Hematopoietic multipotent progenitor cell treated with erythropoietin and hydrocortisone succinate and interleukin-3 and kit ligand, for 15 days (in vitro differentiated cells): ENCODE results near the gene GRB10.

Source experiments
- DNase-seq: peaks from one replicate; pipeline ENCODE4 v3.0.0-alpha.2; 2015; ENCODE audit warnings: low spot score

Gene GRB10

DNA sequence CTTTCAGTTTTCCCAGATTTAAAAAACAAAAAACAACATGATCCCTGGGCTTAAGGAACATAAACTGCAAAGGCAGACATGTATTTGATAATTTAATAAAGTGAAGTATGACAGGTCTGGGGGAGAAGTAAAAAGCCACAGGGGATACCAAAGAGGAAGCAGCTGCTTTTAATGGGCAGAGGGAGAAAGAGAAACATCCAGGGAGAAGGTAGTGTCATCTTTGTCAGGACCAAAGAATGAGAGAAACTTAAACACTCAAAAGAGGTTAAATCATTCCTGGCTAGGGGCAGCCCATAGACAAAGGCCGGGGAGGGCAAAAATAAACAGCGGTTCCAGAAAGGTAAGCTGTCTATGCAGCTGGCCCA, 94.5 kb downstream of the GRB10 start:
- DNase-seq = no peak

- DNase-seq = no peak
These were observed 95.0 kb downstream of the GRB10 start for GRCh38 chr7:50687575-50688225.

DNA sequence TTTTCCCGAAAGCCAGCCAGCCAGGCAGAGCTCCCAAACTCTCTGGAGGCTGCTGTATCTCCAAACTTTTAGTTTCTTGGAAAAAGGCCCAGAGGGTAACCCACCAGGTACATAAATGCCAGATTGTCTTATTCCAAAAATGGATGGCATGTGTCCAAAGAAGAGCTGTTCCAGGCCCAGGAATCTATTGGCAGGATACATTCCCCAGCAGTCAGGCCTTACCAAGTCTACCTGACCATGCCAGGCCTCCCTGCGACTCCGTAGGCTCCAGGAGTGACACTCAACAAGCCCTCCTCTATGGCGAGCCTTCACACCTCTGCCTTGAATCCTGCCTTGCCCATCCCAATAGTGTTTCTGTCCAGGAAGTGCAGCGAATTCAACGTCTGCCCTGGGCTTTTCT, 95.6 kb downstream of the GRB10 start:
- no peak for DNase-seq

GRCh38 chr7:50685135-50686065, 97.3 kb downstream of the GRB10 start:
- no peak for DNase-seq

DNA sequence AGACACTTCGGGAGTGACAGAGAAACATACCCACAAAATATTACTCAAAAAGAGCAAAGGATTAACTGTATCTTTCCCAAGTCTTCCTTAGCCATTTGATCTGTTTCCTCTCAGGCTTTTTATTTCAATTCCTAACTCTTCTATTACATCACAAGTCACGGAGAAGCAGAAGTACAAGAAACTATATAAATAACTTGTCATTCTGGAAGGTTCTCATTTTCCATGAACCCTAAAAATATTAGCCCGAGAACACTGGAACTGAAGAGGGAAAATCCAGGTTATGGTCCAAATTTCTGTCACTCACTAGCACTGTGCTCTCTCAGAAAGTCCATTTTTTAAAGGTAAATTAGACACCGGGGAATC, 98.0 kb downstream of the GRB10 start:
- DNase-seq = no peak

- DNase-seq = no peak
These were observed 98.5 kb downstream of the GRB10 start for GRCh38 chr7:50684011-50684712.

- DNase-seq = no peak
These were observed 100.1 kb downstream of the GRB10 start for GRCh38 chr7:50682573-50682972.

DNA sequence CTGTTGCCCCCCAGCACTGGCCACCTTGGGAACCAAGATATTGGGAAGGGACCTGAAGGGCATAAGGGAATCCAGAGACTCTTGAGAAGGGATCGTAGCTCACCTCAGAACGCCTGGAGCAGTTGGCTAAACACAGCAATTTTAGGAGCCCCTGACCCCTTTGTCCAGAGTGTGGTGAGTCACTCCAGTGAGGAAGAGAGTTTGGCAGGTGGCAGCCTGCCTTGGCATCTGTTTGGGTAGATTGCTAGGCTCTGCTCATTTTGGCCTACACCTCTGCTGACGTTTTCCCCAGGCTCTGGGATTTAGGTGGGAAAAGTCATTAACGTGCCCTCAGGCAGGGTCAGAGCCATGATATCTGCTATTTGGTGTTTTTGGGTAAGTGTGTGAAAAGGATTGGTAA, 100.6 kb downstream of the GRB10 start:
- no peak for DNase-seq

- no peak for DNase-seq
These were observed 101.2 kb downstream of the GRB10 start for GRCh38 chr7:50681432-50682045.

- peak; percentile 37 for DNase-seq
These were observed 103.3 kb downstream of the GRB10 start for GRCh38 chr7:50679218-50680007.

DNA sequence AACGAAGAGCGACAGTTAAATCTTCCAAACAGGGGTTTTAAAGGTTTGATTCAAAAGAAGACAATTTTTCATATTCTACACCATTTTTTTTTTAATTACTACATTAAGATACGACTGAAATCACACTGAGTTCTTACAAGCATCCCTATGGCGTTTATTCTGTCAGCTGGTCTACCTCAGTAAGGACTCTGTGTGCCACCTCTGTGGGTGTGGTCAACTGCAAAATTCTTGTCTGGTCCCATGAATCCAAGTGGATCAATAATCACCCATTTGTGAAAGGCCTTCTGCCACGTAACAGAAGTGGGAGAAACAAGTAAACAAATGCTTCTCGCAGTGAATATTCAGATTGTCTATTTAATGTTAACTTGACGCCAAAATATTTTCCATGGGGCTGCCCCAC, 104.1 kb downstream of the GRB10 start:
- DNase-seq = no peak

- DNase-seq = no peak
These were observed 105.1 kb downstream of the GRB10 start for GRCh38 chr7:50677638-50677996.

GRCh38 chr7:50676740-50677637, 105.7 kb downstream of the GRB10 start:
- DNase-seq = no peak

DNA sequence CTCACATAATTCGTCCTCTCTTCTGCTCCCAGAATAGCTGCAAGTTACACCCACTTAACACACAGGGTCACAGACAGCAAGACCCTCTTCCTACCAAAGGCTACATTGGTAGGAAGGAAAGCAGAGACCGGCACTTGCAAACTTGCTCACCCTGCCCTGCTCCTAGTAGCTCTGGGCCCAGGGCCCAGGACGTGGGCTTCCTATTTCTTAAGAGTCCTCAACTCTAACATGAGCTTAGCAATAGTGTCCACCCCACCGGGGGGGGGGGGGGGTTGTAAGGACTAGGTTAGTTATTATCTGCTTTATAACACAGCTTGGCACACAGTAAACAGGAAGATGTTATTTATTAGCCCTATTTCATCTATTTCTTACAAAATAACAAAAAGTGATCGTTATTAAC, 106.6 kb downstream of the GRB10 start:
- no peak for DNase-seq

GRCh38 chr7:50674896-50675835, 107.5 kb downstream of the GRB10 start:
- no peak for DNase-seq

DNA sequence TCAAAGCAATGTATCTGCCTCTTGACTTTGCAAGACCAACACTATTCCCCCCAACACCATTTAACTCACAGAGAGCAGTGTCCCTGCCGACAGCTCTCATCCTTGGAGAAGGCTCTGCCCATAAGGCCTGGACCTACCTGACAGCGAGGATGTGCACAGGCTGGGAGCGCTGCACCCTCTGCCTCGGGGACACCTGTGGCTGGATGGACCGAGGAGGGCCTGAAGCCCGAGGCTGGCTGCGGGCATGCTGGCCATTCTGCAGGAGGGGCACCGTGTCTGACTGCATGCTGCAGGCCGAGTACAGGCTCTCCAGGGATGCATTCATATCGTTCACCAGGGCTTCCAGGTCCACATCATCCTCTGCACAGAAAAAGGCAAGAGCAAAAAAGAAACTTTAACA, 108.4 kb downstream of the GRB10 start:
- DNase-seq = no peak

GRCh38 chr7:50673096-50673495, 109.6 kb downstream of the GRB10 start:
- DNase-seq = no peak

DNA sequence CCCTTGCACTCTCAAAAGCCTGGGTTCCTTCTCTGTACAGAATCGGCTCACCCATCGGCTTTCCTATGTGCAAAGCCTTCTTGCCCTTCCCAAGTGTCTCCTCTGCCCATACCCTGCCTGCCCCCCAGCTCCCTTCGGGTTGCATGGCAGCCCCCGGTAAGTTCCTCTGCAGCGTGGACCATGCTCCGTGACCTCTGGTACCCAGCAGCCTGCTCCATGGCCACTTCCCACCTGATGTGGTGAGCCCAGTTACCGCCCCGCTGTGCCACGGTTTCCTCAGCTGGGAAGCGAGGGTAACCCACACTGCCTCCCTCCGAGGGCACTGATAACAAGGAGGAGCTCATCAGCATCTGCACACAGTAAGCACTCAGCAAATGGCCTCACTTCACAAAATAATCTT, 110.7 kb downstream of the GRB10 start:
- no peak for DNase-seq

DNA sequence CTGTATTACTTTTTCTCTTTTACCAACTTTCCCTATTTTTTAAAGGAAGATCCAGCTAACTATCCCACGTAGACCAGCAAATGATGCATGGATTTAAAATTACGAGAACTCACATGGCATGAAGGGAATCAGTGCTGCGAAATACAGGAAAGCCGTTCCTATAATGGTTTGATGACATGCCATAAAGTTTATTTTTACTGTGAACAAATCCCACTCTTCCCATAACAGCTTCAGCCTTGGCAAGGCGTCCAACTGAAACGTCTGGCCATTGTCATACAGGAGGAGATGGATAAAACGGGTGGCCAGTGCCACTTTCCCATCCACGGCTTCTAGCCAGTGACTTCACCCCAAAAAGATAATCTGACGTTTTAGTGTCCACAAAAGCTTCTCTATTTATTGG, 111.3 kb downstream of the GRB10 start:
- no peak for DNase-seq

- no peak for DNase-seq
These were observed 112.8 kb downstream of the GRB10 start for GRCh38 chr7:50669890-50670289.
